Kidney epithelial cell (primary cell): ENCODE data around the gene ITIH1. TPM values are rescaled to one million over a fixed set of nuclear protein-coding genes. Genes with fewer than 3 reads are reported as not detected.
"Not testable (repeated sequence)": the region's sequence is repeated elsewhere in the genome, so short reads cannot be mapped to it uniquely, and the experiment has no call there.

Experiments
- DNase-seq: peaks from one replicate; pipeline ENCODE4 v3.0.0-alpha.2; 2010; ENCODE audit warnings: low read depth
- H3K27me3 ChIP-seq: 2 replicates; pipeline ENCODE4 v1.6.0; 2011; ENCODE audit warnings: low read length; ENCODE audit not compliant: control insufficient read depth, insufficient read depth
- H3K36me3 ChIP-seq: 2 replicates; pipeline ENCODE4 v1.5.1; 2011; ENCODE audit warnings: low read length; ENCODE audit not compliant: control insufficient read depth, insufficient read depth
- H3K4me3 ChIP-seq: 2 replicates; pipeline ENCODE4 v1.5.1; 2011; ENCODE audit warnings: low read depth, mild to moderate bottlenecking, control low read depth, low read length
- CTCF ChIP-seq: IDR thresholded peaks from 2 replicates; pipeline ENCODE4 v1.5.1; 2011; ENCODE audit warnings: mild to moderate bottlenecking, moderate library complexity, low read length, control low read depth, inconsistent platforms; ENCODE audit not compliant: insufficient read depth, poor library complexity, severe bottlenecking
- total RNA-seq: library from RNA; depleted of rRNA; stranded (reverse); fragments of >200 nt; gene quantifications from 2 replicates; pipeline ENCODE4 v1.2.3, GENCODE V29; 2015

Gene ITIH1
- total RNA-seq, 1 donor from 2014 or later: not detected

GRCh38 chr3:52771702-52772101, 5.7 kb upstream of the ITIH1 start:
- Histone ChIP-seq H3K4me3 (no peak overlapping the region), H3K27me3 (no peaks in the 10 kb centered on the region), H3K36me3 (no peaks in the 10 kb centered on the region)
- DNase-seq: no peak
- TF ChIP-seq CTCF: no peak

DNA sequence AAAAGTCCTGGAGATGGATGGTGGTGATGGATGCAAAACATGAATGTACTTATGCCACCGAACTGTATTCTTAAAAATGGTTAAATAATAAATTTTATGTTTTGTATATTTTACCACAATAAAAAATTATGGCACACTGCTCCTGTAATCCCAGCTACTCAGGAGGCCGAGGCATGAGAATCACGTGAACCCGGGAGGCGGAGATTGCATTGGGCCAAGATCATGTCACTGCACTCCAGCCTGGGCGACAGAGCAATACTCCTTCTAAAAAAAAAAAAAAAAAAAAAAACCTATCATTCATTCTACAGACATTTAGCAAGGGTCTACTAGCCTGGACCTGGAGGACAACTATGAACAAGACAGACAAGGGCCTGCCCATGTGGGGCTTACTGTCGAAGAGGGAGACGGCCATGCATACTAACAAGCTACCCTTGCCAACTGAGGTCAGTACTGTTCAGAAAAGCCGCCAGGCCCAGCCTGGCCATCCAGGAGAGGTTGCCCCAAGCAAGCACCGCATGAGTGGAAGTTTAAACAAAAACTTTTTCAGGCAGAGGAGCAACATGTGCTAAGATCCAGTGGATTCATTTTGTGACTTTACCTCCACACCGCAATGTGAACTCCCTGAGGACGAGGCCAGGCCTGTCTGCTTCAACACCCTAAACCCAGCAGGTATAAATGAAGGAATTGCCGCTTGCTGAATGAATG, 3.9 kb upstream of the ITIH1 start:
- no peak overlapping the region for H3K4me3 ChIP-seq
- DNase-seq: no peak
- peaks cover 2% of the 10 kb centered on the region for H3K27me3 ChIP-seq
- H3K36me3 ChIP-seq: no peaks in the 10 kb centered on the region
- TF ChIP-seq CTCF: no peak

DNA sequence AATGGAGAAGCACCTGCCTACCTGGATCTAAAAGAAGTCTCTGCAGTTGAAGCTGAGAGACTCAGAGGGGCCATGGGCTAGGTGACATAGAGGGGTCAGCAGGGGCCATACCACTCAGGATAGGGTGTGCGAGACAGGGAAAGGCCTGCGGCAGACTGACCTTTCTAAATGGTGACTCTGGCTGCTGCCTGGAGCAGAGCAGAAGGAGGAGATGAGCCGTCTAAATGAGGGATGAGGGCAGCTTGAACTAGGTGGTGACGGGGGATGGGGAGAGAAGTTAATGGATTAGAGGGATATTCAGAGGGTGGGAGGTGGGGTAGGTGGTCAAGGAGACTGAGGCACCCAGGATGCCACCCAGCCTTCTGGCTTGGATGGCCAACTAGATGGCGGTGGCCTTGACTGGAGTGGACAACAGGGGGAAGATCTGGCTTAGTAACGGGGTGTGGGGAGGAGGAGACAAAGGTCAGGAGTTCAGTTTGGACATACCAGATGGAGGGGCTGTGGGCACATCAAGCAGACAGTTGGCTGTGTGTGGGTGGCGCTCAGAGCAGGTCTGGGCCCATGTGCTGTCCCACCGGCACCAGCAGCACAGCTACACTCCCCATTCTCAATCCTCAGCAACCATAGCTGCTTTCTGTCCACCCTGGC, 3.2 kb upstream of the ITIH1 start:
- no peak for DNase-seq
- H3K36me3 ChIP-seq: no peaks in the 10 kb centered on the region
- no peak for TF ChIP-seq CTCF
- no peak overlapping the region for H3K4me3 ChIP-seq
- H3K27me3 ChIP-seq: peaks cover 2% of the 10 kb centered on the region

GRCh38 chr3:52774901-52775864, 2.2 kb upstream of the ITIH1 start:
- H3K27me3 ChIP-seq: peaks cover 2% of the 10 kb centered on the region
- no peaks in the 10 kb centered on the region for H3K36me3 ChIP-seq
- H3K4me3 ChIP-seq: no peak overlapping the region
- TF ChIP-seq CTCF: no peak
- DNase-seq: no peak

DNA sequence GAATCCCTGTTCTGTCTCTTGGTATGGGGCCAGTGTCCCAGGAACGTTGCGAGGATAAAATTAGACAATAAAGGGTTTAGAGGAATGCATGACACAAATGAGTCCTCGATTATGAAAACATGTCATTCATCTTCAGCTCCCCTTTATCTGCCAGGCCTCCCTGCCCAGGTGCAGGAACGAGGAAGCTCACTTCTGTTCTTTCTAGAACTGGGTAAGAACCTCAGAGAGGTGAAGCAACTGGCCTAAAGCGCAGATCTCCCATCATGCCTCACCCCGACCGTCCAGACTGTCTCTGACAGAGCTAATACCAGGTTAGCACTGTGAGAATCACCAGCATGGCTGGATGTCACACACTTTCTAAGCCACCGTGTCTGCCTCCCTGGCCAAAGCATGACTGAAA, 1.5 kb upstream of the ITIH1 start:
- Histone ChIP-seq H3K36me3 (no peaks in the 10 kb centered on the region), H3K4me3 (no peak overlapping the region), H3K27me3 (peaks cover 4% of the 10 kb centered on the region)
- no peak for DNase-seq
- no peak for TF ChIP-seq CTCF

- not testable (repeated sequence) for H3K27me3 ChIP-seq, DNase-seq, H3K4me3 ChIP-seq
Measured at GRCh38 chr3:52776486-52776885, 913 bp upstream of the ITIH1 start.

More at GRCh38 chr3:52776486-52776885, 913 bp upstream of the ITIH1 start:
- not testable (repeated sequence) for H3K36me3 ChIP-seq
